Neural progenitor cell (in vitro differentiated cells): Measurements from ENCODE around the gene DCLK2.

ENCODE experiments used
- EZH2 ChIP-seq: fragments of 200-600 bp; sonication (generic); IDR thresholded peaks from 2 replicates; pipeline ENCODE4 v1.6.1; 2017; ENCODE audit warnings: antibody characterized with exemption, mild to moderate bottlenecking, moderate library complexity
- TF ChIP-seq, protein P1 (sequence below): fragments of 200-600 bp; sonication (generic); IDR thresholded peaks from 2 replicates; pipeline ENCODE4 v1.5.1; 2017; ENCODE audit warnings: antibody characterized with exemption, mild to moderate bottlenecking

DNA sequence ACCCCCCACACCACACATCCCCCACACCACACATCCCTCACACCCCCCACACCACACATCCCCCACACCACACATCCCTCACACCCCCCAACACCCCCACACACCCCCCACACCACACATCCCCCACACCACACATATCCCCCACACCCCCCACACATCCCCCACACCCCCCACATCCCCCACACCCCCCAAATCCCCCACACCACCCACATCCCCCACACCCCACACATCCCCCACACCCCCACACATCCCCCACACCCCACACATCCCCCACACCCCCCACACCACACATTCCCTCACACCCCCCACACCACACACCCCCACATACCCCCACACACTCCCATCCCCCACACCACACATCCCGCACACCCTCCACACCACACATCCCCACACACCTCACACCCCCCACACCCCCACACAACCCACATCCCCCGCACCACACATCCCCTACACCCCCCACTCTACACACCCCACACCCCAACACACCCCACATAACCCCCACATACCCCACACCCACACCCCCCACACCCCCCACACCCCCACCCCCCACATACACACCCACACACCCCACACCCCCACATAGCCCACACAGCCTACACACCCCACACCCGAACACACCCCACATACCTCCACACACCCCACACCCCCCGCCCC, 172.9 kb downstream of the DCLK2 start:
- TF ChIP-seq, protein P1, sequence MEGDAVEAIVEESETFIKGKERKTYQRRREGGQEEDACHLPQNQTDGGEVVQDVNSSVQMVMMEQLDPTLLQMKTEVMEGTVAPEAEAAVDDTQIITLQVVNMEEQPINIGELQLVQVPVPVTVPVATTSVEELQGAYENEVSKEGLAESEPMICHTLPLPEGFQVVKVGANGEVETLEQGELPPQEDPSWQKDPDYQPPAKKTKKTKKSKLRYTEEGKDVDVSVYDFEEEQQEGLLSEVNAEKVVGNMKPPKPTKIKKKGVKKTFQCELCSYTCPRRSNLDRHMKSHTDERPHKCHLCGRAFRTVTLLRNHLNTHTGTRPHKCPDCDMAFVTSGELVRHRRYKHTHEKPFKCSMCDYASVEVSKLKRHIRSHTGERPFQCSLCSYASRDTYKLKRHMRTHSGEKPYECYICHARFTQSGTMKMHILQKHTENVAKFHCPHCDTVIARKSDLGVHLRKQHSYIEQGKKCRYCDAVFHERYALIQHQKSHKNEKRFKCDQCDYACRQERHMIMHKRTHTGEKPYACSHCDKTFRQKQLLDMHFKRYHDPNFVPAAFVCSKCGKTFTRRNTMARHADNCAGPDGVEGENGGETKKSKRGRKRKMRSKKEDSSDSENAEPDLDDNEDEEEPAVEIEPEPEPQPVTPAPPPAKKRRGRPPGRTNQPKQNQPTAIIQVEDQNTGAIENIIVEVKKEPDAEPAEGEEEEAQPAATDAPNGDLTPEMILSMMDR: no peak
- no peak for TF ChIP-seq EZH2
